Endothelial cell of umbilical vein (primary cell): ENCODE measurements around the gene STX5.

Experiments used
- EZH2 ChIP-seq: IDR thresholded peaks from 2 replicates; pipeline ENCODE4 v1.6.1; 2012; ENCODE audit warnings: borderline replicate concordance, low read depth, mild to moderate bottlenecking, moderate library complexity, low read length, inconsistent platforms; ENCODE audit not compliant: severe bottlenecking
- GATA2 ChIP-seq: IDR thresholded peaks from 2 replicates; pipeline ENCODE4 v1.7.0; 2011; ENCODE audit warnings: low read depth, mild to moderate bottlenecking, moderate library complexity, mixed read lengths, low read length; ENCODE audit not compliant: insufficient read length, insufficient read depth
- JUN ChIP-seq: IDR thresholded peaks from 2 replicates; pipeline ENCODE4 v1.6.1; 2011; ENCODE audit warnings: borderline replicate concordance, low read depth; ENCODE audit not compliant: insufficient read length, insufficient read depth
- MYC ChIP-seq: IDR thresholded peaks from one replicate; pipeline ENCODE4 v1.6.1; 2011; ENCODE audit warnings: mild to moderate bottlenecking, low read depth, low read length
- POLR2A ChIP-seq: IDR thresholded peaks from 2 replicates; pipeline ENCODE4 v1.6.1; 2012; ENCODE audit warnings: low read depth, mild to moderate bottlenecking, control low read depth, low read length
- POLR2AphosphoS5 ChIP-seq: IDR thresholded peaks from 2 replicates; pipeline ENCODE4 v1.6.1; 2012; ENCODE audit warnings: low read depth, mild to moderate bottlenecking, control low read depth, low read length, moderate library complexity; ENCODE audit not compliant: insufficient read depth
- TF ChIP-seq, protein P1 (sequence below), 2 donors: IDR thresholded peaks; 1 replicate in 1 of 2; 2 replicates in 1 of 2; pipeline ENCODE4 v1.5.1; 2011; ENCODE audit warnings: low read length in 2 of 2, mild to moderate bottlenecking in 2 of 2, moderate library complexity in 2 of 2, control low read depth in 1 of 2, inconsistent platforms in 1 of 2, low read depth in 1 of 2; ENCODE audit not compliant: insufficient read depth in 1 of 2; ENCODE audit errors: extremely low read depth in 1 of 2
- TF ChIP-seq, protein P2 (sequence below): IDR thresholded peaks from 2 replicates; pipeline ENCODE4 v1.6.1; 2011; ENCODE audit not compliant: insufficient read depth, insufficient read length

DNA sequence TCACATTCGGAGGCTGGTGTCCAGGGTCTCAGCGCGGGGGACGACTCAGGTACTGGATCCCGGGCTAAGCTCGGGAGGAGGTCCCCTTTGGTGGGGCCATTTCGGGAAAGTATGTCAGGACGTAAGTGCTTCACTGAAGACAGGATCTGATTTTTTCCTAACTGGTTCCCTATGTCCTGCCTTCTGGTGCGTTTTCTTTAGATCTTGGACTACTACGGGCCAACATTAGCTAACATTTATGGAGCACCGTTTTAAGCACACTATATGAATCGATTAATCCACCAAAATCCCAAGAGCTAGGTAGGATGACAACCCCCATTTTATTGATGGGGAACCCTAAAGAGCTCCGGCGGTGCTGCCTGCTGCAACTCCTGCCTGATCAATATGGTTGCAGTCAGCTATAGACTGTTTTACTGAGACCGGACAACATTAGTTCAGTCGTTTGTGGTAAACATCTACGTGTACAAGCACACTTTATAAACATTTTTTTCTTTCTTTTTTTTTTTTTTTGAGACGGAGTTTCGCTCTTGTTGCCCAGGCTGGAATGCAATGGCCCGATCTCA, 24.6 kb upstream of the STX5 start:
- TF ChIP-seq, protein P1, sequence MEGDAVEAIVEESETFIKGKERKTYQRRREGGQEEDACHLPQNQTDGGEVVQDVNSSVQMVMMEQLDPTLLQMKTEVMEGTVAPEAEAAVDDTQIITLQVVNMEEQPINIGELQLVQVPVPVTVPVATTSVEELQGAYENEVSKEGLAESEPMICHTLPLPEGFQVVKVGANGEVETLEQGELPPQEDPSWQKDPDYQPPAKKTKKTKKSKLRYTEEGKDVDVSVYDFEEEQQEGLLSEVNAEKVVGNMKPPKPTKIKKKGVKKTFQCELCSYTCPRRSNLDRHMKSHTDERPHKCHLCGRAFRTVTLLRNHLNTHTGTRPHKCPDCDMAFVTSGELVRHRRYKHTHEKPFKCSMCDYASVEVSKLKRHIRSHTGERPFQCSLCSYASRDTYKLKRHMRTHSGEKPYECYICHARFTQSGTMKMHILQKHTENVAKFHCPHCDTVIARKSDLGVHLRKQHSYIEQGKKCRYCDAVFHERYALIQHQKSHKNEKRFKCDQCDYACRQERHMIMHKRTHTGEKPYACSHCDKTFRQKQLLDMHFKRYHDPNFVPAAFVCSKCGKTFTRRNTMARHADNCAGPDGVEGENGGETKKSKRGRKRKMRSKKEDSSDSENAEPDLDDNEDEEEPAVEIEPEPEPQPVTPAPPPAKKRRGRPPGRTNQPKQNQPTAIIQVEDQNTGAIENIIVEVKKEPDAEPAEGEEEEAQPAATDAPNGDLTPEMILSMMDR (IDR thresholded peaks at IDR 0.05; ENCODE audit: extremely low read depth in 1 of 2, insufficient read depth in 1 of 2, low read depth in 1 of 2, low read length in 2 of 2), result no peak
- TF ChIP-seq, protein P2, sequence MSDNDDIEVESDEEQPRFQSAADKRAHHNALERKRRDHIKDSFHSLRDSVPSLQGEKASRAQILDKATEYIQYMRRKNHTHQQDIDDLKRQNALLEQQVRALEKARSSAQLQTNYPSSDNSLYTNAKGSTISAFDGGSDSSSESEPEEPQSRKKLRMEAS, result no peak
- TF ChIP-seq POLR2A, result no peak
- TF ChIP-seq MYC, result no peak
- no peak for TF ChIP-seq EZH2
- no peak for TF ChIP-seq POLR2AphosphoS5
- no peak for TF ChIP-seq JUN
- no peak for TF ChIP-seq GATA2
